Mesenchymal stem cell (in vitro differentiated cells and primary cell): ENCODE measurements around the gene DEDD.
A peak's percentile ranks its signal among the peaks of the same experiment; 100 is the strongest.

Experiments
- DNase-seq: peaks from one replicate; pipeline ENCODE4 v3.0.0-alpha.2; 2013
- H2AFZ ChIP-seq: one replicate; pipeline ENCODE4 v1.6.1; 2013; ENCODE audit warnings: low read depth, mild to moderate bottlenecking, control low read depth, inconsistent platforms, low read length, moderate library complexity
- H2AK5ac ChIP-seq: 2 replicates; pipeline ENCODE4 v1.6.1; 2013; ENCODE audit warnings: low read length, moderate library complexity, mild to moderate bottlenecking, inconsistent platforms; ENCODE audit not compliant: severe bottlenecking
- H2BK120ac ChIP-seq: one replicate; pipeline ENCODE4 v1.6.1; 2013; ENCODE audit warnings: low read depth, mild to moderate bottlenecking, inconsistent platforms, low read length, moderate library complexity
- H2BK12ac ChIP-seq, 2 experiments: one replicate each; pipeline ENCODE4 v1.6.1; 2013; ENCODE audit warnings: inconsistent platforms in 2 of 2, low read length in 2 of 2, mild to moderate bottlenecking in 2 of 2, moderate library complexity in 2 of 2, control low read depth in 1 of 2
- H2BK15ac ChIP-seq: one replicate; pipeline ENCODE4 v1.6.1; 2013; ENCODE audit warnings: mild to moderate bottlenecking, low read depth, inconsistent platforms; ENCODE audit not compliant: poor library complexity, severe bottlenecking
- H2BK5ac ChIP-seq: 2 replicates; pipeline ENCODE4 v1.6.1; 2013; ENCODE audit warnings: low read depth, mild to moderate bottlenecking, low read length, control low read depth, inconsistent platforms; ENCODE audit not compliant: poor library complexity, severe bottlenecking
- H3K14ac ChIP-seq, 2 experiments: one replicate each; pipeline ENCODE4 v1.6.1; 2013; ENCODE audit warnings: inconsistent platforms in 2 of 2, low read length in 2 of 2, control low read depth in 1 of 2, mild to moderate bottlenecking in 1 of 2, moderate library complexity in 1 of 2
- H3K18ac ChIP-seq, 2 experiments: one replicate each; pipeline ENCODE4 v1.6.1; 2013; ENCODE audit warnings: inconsistent platforms in 2 of 2, low read length in 2 of 2, control low read depth in 1 of 2, low read depth in 1 of 2, mild to moderate bottlenecking in 1 of 2
- H3K23ac ChIP-seq, 2 experiments: one replicate each; pipeline ENCODE4 v1.6.1; 2013; ENCODE audit warnings: inconsistent platforms in 2 of 2, low read length in 2 of 2, mild to moderate bottlenecking in 2 of 2, moderate library complexity in 2 of 2, control low read depth in 1 of 2
- H3K27ac ChIP-seq: 2 replicates; pipeline ENCODE4 v1.5.1; 2013; ENCODE audit warnings: mild to moderate bottlenecking, moderate library complexity, low read length, control low read depth, inconsistent platforms; ENCODE audit not compliant: poor library complexity, severe bottlenecking
- H3K27me3 ChIP-seq, 2 experiments: 2 replicates each; pipeline versions ENCODE4 v1.6.1 to v1.7.0; 2013; ENCODE audit warnings: low read length in 2 of 2, mild to moderate bottlenecking in 2 of 2, moderate library complexity in 2 of 2, control low read depth in 1 of 2, inconsistent platforms in 1 of 2; ENCODE audit not compliant: control insufficient read depth in 1 of 2, insufficient read depth in 1 of 2
- H3K36me3 ChIP-seq, 2 experiments: 2 replicates each; pipeline versions ENCODE4 v1.6.1 to v1.7.0; 2013; ENCODE audit warnings: low read length in 2 of 2, control low read depth in 1 of 2, inconsistent platforms in 1 of 2, low read depth in 1 of 2, mild to moderate bottlenecking in 1 of 2; ENCODE audit not compliant: insufficient read depth in 2 of 2, control insufficient read depth in 1 of 2
- H3K4ac ChIP-seq, 2 experiments: one replicate each; pipeline ENCODE4 v1.6.1; 2013; ENCODE audit warnings: inconsistent platforms in 2 of 2, low read length in 2 of 2, mild to moderate bottlenecking in 2 of 2, moderate library complexity in 2 of 2, control low read depth in 1 of 2, low read depth in 1 of 2
- H3K4me1 ChIP-seq: 2 replicates; pipeline ENCODE4 v1.6.1; 2013; ENCODE audit warnings: low read depth, low read length, control low read depth; ENCODE audit not compliant: control insufficient read depth, insufficient read depth
- H3K4me2 ChIP-seq: 2 replicates; pipeline ENCODE4 v1.6.1; 2013; ENCODE audit warnings: low read length, mild to moderate bottlenecking, inconsistent platforms; ENCODE audit not compliant: poor library complexity, severe bottlenecking
- H3K4me3 ChIP-seq, 2 experiments: 2 replicates each; pipeline versions ENCODE4 v1.5.1 to v1.7.0; 2013; ENCODE audit warnings: low read length in 2 of 2, mild to moderate bottlenecking in 2 of 2, control low read depth in 1 of 2, low read depth in 1 of 2; ENCODE audit not compliant: insufficient read depth in 1 of 2
- H3K79me1 ChIP-seq: replicated peaks from 2 replicates; pipeline ENCODE4 v1.6.1; 2013; ENCODE audit warnings: mild to moderate bottlenecking, control low read depth, low read length, inconsistent platforms; ENCODE audit not compliant: poor library complexity, severe bottlenecking
- H3K9ac ChIP-seq: 2 replicates; pipeline ENCODE4 v1.7.0; 2013; ENCODE audit warnings: mild to moderate bottlenecking, low read length, moderate library complexity
- H3K9me3 ChIP-seq: 2 replicates; pipeline ENCODE4 v1.7.0; 2013; ENCODE audit warnings: mild to moderate bottlenecking, low read length; ENCODE audit not compliant: control insufficient read depth
- H4K8ac ChIP-seq: one replicate; pipeline ENCODE4 v1.6.1; 2013; ENCODE audit warnings: inconsistent platforms, mild to moderate bottlenecking, low read length, moderate library complexity
- H4K91ac ChIP-seq: one replicate; pipeline ENCODE4 v1.6.1; 2013; ENCODE audit warnings: mild to moderate bottlenecking, low read length, inconsistent platforms
- WGBS: methylation state at CpG from one replicate; pipeline ENCODE4 v1.1.7; 2013; ENCODE audit warnings: mixed read lengths; 5-methylcytosine and 5-hydroxymethylcytosine counted together

The DEDD gene

DNA sequence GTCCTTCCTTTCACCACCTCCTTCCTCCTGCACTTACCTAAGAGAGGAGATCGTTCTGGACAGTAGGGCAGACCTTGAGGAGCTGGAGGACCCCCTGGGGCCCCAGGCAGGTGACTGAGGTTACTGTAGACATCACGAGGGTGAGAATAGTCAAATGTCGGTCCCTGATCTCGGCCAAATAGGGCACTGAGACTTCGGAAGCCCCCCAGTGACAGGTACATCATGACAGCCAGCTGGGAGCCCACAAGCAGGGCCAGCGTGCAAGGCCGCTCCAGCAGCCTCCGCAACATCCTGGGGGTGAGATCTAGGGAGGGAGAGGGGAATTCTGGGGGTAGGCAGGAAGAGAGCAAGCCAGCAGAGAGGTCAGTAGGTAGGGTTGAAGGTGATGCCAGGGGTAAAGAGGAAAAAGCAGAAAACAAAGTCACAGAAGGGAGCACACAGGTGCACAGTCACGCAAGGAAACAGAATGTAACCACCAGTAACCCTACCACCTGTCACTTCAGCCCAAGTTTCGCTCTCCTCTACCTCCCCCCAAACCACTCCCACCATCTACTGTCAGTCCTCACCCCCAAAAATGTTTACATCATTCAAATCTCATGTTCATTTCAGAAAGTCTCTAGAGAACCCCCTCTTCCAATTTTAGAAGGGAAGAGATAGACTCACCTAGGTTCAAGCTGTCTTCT is 43.4 kb upstream of the DEDD start:
- Histone ChIP-seq H2BK12ac (no peak overlapping the region), H3K4me3 (peak overlapping the region in 1 of 2 experiments; percentile 97), H3K36me3 (peaks cover 41 to 42% of the 10 kb centered on the region in 2 experiments), H4K91ac (no peak overlapping the region), H3K79me1 (peaks cover 32% of the 10 kb centered on the region), H3K4me2 (peak overlapping the region; percentile 95), H3K23ac (no peak overlapping the region), H3K27ac (no peak overlapping the region), H2BK15ac (no peak overlapping the region), H3K4me1 (peaks cover 19% of the 10 kb centered on the region), H3K18ac (no peak overlapping the region), H3K9ac (peak overlapping the region; percentile 96), H3K27me3 (no peaks in the 10 kb centered on the region), H3K14ac (no peak overlapping the region), H2AK5ac (no peak overlapping the region), H2AFZ (no peak overlapping the region), H3K9me3 (no peaks in the 10 kb centered on the region), H4K8ac (no peak overlapping the region), H2BK120ac (no peak overlapping the region), H2BK5ac (no peak overlapping the region), H3K4ac (no peak overlapping the region)
- no peak for DNase-seq
- 93% methylated on average over 10 of the region's 10 CpGs for WGBS

DNA sequence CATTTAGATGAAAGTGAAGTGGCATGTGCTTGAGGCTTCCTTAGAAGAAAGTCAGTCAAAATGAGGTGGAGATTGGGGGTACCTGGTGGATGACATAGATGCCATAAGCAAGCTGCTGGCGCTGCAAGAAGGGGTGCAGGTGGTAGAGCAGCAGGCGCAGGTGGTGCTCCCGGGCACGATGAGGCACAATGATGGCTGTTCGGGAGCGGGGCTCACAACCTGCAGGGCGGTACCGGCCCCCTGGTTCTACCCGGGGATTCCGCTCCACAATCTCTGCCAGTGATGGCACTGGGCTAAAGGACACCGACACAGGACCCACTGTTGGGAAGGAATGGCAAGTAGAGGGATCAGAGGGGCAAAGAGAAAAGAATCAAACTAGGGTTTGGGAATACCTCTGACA is 42.4 kb upstream of the DEDD start:
- Histone ChIP-seq H3K27me3 (no peaks in the 10 kb centered on the region), H3K9me3 (no peaks in the 10 kb centered on the region), H3K79me1 (peaks cover 37% of the 10 kb centered on the region), H3K4me3 (no peak overlapping the region), H3K4me2 (no peak overlapping the region), H3K9ac (no peak overlapping the region), H3K4ac (no peak overlapping the region), H2BK120ac (no peak overlapping the region), H3K14ac (no peak overlapping the region), H3K18ac (no peak overlapping the region), H2BK15ac (no peak overlapping the region), H3K27ac (no peak overlapping the region), H4K91ac (no peak overlapping the region), H3K23ac (no peak overlapping the region), H2BK5ac (no peak overlapping the region), H2AFZ (no peak overlapping the region), H2AK5ac (no peak overlapping the region), H3K36me3 (peaks cover 50% of the 10 kb centered on the region in 2 experiments), H4K8ac (no peak overlapping the region), H3K4me1 (peaks cover 19% of the 10 kb centered on the region), H2BK12ac (no peak overlapping the region)
- 98% methylated on average over 11 of the region's 11 CpGs for WGBS
- DNase-seq: no peak

DNA sequence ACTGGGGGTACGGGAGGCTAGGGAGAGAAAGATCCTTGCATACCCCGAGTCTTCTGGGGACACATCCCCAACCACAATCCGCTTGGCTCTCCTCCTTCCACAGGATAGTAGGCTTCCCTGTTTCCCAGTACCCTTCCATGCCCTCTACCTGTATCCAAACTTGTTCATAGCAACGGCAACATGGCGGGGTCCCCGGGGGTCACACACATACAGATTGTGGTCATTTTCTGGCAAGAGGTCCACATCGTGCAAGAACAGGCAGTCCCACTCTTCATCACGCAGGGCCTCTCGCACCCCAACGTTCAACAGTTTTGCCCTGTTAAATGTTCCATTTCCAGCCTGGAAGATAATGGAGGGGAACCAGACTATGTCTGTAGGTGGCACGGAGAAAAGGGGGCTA is 41.2 kb upstream of the DEDD start:
- Histone ChIP-seq H2AK5ac (no peak overlapping the region), H3K14ac (no peak overlapping the region), H3K9me3 (no peaks in the 10 kb centered on the region), H3K23ac (no peak overlapping the region), H3K4me2 (no peak overlapping the region), H2AFZ (no peak overlapping the region), H3K4me1 (peaks cover 19% of the 10 kb centered on the region), H4K8ac (no peak overlapping the region), H3K4ac (no peak overlapping the region), H3K4me3 (no peak overlapping the region), H3K9ac (peak overlapping the region; percentile 44), H3K36me3 (peaks cover 61 to 62% of the 10 kb centered on the region in 2 experiments), H2BK5ac (no peak overlapping the region), H2BK15ac (no peak overlapping the region), H3K27me3 (no peaks in the 10 kb centered on the region), H4K91ac (no peak overlapping the region), H3K79me1 (peaks cover 44% of the 10 kb centered on the region), H2BK120ac (no peak overlapping the region), H2BK12ac (no peak overlapping the region), H3K18ac (no peak overlapping the region), H3K27ac (no peak overlapping the region)
- 99% methylated on average over 11 of the region's 11 CpGs for whole genome bisulfite sequencing
- DNase-seq: no peak

DNA sequence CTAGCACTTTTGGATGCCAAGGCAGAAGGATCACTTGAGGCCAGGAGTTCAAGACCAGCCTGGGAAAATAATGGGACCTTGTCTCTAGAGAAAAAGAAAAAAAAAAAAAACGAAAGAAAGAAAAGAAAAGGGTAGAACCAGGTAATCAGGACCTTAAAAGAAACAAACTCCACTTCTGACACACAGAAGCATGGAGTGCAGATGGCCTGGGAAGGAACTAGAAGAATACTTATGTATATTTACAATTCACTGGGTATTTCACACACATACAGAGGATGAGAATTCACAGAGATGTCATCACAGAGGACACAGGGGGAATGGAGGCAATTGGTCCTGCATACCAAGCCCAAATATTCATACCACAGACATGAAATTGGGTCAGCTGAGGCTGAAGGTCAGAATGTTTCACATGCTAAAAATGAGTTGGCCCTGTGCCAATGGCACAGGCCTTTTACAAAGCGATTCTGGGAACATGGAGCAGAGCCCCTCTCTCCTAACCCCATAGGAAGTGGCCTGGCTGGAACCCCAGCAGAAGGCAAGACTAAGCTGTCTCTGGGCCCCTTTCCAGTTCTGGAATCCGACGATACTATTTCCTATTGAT is 40.4 kb upstream of the DEDD start:
- Histone ChIP-seq H4K91ac (no peak overlapping the region), H3K9ac (peak overlapping the region; percentile 57), H3K27ac (no peak overlapping the region), H3K36me3 (peaks cover 65% of the 10 kb centered on the region in 2 experiments), H2BK5ac (no peak overlapping the region), H3K14ac (no peak overlapping the region), H3K4ac (no peak overlapping the region), H2AFZ (no peak overlapping the region), H3K4me3 (no peak overlapping the region), H2BK12ac (no peak overlapping the region), H2BK120ac (no peak overlapping the region), H3K4me2 (no peak overlapping the region), H4K8ac (no peak overlapping the region), H3K18ac (no peak overlapping the region), H3K23ac (no peak overlapping the region), H2AK5ac (no peak overlapping the region), H3K79me1 (peaks cover 49% of the 10 kb centered on the region), H3K4me1 (peaks cover 20% of the 10 kb centered on the region), H3K9me3 (no peaks in the 10 kb centered on the region), H3K27me3 (no peaks in the 10 kb centered on the region), H2BK15ac (no peak overlapping the region)
- peak; percentile 70 for DNase-seq
- 40% methylated on average over 3 of the region's 4 CpGs for WGBS
